SHP77 treated with DMSO at 0.1 percent for 48 hours (cell line): ENCODE measurements around the gene BUD13.
A peak's percentile ranks its signal among the peaks of the same experiment; 100 is the strongest.
"Not testable (repeated sequence)": the region's sequence is repeated elsewhere in the genome, so short reads cannot be mapped to it uniquely, and the experiment has no call there.

Experiments used
- DNase-seq: peaks from one replicate; lab custom pipeline; 2025; lab: John Stamatoyannopoulos, UW

Gene BUD13, protein sequence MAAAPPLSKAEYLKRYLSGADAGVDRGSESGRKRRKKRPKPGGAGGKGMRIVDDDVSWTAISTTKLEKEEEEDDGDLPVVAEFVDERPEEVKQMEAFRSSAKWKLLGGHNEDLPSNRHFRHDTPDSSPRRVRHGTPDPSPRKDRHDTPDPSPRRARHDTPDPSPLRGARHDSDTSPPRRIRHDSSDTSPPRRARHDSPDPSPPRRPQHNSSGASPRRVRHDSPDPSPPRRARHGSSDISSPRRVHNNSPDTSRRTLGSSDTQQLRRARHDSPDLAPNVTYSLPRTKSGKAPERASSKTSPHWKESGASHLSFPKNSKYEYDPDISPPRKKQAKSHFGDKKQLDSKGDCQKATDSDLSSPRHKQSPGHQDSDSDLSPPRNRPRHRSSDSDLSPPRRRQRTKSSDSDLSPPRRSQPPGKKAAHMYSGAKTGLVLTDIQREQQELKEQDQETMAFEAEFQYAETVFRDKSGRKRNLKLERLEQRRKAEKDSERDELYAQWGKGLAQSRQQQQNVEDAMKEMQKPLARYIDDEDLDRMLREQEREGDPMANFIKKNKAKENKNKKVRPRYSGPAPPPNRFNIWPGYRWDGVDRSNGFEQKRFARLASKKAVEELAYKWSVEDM

DNA sequence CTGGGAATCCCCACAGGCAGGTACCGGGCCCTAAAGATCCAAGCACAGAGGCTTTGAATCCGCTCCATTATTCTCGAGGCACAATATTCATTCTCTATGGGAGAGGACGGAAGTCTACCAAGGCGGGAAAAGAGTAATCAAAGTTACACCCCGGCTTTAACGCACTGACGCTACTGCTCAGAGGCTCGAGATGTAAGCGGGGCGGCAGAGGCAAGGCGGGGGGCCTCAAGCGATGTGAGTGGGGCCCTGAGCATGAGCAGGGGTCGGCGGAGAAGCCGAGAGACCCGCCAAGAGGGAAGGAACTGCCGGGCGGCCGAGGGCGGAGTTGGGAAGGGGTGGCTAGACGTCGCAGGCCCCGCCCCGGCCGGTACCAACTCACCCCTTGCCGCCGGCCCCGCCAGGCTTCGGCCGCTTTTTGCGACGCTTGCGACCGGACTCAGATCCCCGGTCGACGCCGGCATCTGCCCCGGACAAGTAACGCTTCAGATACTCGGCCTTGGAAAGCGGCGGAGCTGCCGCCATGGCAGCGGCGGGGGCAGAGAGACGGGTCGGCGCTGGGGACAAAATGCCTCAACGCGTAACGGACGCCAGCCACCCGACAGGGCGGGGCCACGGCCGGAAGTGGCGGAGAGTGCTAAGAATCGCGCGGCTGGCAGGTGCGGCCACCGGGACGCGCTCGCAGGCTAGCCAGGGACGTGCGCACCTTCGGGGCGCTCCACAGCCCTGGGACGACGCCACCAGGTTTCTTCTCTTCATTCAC, at the start of gene BUD13:
BUD13 (minus strand) TSS at position 545 of the 760 bp plus-strand sequence; CDS start at position 522, 23 bp downstream.
- peak; percentile 84 for DNase-seq

DNA sequence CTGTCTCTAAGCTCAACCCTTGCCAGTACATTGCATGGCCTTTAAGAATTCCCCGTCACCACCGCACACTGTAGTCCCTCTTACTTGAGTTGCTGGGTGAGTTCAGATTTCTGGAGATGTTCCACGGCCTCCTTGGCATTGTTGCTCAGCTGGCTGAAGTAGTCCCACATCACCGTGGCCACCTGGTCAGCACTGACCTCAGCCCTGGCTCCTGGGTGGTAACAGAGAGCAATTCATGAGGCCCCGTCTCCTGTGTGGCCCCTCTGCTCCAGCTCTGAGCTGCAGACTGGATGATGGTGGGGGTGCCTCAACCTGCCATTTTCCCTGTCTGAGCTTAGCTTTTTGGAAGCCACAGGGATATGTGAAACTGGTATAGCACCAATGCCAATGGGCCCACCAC, 49.8 kb upstream of the BUD13 start:
- DNase-seq = no peak

DNA sequence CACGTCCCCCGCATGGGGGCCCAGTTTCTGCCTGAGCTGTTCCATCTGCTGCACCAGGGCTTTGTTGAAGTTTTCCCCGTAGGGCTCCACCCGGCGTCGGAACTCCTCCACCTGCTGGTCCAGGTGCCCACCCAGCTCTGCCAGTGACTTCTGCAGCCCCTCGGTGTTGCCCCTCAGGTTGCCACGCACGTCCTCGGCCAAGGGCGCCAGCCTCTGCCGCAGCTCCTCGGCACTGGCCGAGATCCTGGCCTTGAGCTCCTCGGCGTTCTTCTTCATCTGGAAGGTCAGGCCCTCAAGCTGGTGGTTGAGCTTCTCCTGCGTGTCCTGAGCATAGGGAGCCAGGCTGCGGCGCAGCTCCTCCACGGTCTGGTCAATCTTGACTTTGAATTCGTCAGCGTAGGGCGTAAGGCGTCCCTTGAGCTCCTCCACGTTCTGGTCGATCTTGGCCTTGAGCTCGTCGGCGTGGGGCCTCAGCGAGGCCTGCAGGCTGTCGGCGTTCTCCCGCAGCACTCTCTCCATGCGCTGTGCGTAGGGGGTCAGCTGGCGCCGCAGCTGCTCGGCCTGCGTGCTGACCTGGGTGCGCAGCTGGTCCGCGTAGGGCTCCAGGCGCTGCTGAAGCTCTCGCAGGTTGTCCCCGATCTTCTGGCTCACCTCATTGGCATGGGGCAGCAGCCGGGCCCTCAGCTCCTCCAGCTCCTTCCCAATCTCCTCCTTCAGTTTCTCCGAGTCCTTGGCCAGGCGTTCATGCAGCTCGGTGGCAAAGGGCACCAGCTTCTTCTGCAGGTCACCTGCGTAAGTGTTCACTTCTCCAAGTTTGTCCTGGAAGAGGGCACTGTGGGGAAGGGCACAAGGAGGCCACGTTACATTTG, 48.5 kb upstream of the BUD13 start:
- DNase-seq = no peak

DNA sequence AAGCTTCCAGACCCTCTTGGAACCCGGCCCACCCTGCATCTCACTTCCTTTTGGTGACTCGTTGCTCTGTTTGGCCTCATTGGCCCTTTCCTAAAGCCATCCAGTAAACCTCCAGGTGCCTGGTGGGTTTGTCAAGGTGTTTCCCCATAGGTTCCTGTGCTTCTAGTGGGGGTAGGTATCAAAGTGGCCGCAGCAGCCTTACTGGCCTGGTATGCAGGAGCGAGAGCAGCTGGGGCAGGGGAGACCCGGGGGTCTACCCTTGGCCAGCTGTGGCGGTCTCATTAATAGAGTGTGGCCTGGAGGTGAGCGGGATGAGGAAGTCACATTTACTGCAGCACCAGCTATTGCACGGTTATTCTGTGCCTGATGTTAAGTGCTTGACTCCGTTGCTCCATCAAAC, 46.3 kb upstream of the BUD13 start:
- no peak for DNase-seq

DNA sequence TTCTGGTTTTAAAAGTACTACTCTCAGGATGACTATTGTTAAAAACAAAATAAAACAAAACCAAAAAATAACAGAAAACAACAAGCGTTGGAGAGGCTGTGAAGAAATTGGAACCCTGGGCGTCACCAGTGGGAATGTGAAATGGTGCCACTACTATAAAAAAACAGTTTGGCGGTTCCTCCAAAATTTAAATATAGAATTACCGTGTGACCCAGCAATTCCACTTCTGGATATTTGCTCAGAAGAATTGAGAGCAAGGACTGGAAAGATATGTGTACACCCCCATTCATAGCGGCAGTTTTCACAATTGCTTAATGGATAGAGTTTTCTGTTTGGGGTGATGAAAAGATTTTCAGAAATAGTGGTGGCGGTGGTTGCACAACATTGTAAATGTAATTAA, 41.7 kb upstream of the BUD13 start:
- DNase-seq = no peak

DNA sequence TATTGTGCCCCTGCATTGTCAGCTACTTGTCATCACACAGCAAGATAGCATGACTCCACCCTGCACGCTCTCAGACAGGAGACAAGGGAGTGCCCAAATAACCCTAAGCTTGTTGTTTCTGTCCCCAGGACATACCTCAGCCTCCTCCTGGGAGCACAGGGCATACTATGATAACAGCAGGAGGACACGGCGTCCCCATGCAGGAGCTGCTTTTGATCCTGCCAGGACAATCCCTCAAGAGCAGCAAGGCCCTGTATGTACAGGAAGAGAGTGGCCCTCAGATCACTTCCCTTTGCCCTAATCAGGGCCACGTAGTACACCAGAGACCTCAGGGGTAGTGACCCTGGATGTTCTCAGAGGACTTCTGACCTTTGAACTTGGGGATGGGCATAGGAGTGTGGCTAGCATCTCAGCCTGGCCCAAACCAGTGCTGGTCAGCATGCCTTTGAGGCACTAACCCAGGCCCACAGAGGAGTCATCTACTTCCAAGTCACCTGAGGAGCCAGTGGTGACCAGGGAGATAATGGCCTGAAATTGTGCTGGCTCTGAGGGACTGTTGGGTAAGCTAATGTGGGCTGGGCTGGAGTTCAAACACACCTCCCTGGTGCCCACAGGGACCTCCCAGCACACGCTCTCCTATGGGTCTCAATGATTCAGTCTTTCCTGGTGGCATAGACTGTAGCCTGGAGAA, 41.1 kb upstream of the BUD13 start:
- no peak for DNase-seq

DNA sequence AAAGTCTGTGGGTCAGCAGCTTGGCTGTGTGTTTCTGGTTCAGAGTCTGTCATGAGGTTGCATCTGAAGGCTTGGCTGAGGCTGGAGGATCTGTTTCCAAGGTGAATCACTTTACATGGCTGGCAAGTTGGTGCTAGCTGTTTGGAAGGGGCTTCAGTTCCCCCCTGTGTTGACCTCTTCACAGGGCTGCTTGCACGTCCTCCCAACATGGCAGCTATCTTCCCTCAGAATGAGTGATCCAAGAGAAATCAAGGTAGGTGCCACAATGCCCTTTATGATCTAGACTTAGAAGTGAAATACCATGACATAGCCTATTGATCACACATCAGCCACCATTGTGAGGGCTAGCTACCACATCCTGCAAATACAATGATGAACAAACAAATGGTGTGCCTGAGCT, 40.4 kb upstream of the BUD13 start:
- DNase-seq = no peak

DNA sequence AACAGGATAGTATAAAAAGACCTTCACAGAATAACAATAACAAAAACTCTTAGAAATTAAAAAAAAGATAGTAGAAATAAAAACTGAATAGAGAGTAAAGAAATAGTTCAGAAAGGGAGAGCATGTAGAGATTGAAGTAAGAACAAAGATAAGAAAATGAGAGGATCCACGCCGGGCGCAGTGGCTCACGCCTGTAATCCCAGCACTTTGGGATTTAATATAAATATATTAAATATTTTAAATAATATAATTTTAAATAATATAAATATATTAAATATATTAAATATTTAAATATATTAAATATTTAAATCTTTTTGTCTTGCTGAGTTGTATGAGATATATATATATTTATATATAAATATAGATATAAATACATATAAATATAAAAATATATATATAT, 39.3 kb upstream of the BUD13 start:
- DNase-seq = no peak

DNA sequence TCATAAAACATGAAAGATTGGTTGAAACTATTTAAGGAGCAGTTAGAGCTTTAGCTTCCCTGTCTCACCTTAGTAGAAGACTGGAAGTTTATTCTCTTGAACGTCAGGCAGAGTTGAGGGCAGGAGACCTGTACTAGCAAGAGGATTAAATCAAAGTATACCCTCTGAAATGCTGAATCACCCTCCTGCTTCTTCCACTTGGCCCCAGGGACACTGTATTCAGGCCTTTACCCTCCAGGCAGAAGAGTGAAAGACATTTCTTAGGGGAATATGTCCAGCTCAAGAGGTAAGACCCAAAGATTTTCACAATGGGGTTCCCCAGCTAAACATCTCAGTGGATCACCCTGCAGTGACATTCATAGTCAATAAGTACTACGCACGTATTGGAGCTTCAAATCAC, 38.4 kb upstream of the BUD13 start:
- DNase-seq = no peak

DNA sequence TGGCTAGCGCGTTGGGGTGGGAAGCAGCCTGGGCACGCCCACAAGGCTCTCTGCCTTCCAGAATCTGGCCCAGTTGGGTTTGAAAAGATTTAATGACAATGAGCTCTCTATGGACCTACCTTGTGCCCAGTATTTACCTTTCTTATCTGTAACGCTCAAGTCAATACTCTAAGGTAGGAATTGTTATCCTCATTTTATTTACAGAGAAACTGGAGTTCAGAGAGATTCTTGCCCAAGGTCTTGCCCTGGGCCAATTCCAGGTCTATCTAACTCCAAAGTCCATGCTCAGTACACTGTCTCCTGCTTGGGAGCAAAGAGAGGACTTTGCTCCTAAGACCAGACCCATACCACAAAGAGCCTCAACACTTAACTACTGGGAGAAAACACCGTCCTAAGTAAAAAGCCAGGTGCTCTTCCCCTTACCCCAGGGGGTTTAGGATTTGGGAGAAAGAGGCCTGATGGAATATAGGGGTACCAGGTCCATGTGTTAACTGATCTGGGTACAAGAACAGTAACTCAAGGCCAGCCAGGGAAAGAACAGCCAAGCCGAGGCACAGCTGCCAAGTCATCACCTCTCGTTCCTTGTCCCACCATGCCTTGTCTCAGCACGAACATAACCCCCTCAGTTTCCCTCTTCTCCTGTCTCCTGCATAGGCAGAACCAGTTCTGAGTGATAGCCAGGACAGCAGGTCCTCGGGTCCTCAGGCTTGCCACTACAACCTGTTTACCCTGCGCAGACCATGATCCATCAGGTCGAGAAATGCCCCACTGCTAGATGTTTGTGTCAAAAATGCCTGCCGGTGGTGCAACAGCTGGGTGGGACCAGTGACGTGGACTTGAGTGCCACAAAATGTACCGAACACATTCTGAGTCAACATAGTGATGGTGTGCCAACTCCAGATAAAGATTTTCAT, 35.7 kb upstream of the BUD13 start:
- no peak for DNase-seq

DNA sequence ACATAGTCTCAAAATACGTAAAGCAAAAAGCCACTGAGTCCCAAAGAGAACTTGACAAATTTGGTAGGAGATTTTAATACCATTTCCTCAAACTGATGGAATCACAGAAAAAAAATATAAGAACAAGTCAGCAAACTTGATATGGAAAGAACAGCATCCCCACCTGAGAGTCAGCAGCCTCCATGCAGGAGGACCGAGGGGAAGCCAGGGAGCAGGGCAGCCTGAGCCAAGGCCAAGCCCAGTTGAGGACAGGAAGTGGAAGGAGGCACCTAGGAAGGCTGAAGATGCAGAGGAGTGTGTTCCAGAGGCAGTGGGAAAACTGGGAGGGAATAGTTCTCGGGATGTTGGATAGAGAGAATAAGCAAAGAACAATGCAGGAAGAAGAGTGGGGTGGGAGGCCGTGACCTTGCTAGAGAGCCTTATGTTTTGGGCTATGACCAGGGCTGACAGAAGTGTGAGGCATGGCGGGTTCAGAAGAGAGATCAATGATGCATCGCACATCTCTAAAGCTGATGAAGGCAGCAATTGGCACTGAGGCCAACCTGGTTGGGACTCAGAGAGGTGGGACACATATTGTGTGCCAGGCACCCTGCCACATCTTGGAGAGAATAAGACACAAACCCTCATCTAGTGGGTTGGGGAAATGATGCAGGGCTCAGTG, 34.9 kb upstream of the BUD13 start:
- no peak for DNase-seq

DNA sequence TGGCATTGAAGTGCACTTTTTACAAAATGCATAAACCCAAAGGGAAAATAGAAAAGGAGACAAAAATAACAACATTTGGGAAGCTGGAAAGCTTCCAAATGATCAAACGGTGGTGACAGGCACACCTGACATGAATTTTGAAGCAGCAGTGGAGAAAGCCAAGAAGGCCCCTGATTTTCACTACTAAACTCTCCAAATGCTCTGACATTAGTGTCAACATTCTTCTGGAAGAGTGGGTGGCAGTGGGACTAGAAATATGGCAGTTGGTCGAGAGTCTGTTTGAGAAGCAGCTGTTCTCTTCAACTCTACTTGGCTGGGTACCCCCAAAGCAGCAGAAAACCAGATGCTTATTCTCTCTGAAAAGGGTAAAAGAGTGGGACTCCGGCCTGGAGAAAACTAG, 31.2 kb upstream of the BUD13 start:
- DNase-seq = no peak

DNA sequence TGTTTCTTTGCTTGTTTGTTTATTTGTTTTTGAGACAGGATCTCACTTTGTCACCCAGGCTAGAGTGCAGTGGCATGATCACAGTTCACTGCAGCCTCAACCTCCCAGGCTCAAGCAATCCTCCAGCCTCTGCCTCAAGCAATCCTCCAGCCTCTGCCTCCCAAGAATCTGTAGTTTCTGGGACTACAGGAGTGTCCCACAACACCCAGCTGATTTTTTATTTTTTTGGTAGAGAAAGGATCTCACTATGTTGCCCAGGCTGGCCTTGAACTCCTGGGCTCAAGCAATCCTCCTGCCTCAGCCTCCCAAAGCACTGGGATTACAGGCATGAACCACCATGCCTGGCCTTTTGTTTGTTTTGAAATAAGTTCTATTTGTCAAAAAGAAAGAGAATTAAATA, 28.9 kb upstream of the BUD13 start:
- DNase-seq = not testable (repeated sequence)

DNA sequence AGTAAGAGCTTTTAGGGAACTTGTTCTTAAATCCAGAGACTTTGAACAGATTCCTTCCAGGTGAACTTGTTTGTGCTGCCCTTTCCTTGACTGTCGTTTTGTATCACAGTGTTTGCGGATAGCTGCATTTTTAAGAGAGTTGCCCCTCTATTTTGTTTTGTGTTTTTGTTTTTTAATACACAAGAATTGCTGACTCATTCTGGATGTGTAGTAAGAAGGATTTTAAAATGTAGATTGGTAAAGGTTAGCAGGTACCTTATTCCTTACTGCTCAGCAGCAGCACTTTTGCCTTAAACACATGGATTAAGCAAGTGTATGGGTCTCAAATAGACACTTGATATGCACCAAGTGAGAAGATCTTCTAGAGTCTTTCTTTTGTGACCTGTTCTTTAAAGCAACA, 27.8 kb upstream of the BUD13 start:
- DNase-seq = no peak

DNA sequence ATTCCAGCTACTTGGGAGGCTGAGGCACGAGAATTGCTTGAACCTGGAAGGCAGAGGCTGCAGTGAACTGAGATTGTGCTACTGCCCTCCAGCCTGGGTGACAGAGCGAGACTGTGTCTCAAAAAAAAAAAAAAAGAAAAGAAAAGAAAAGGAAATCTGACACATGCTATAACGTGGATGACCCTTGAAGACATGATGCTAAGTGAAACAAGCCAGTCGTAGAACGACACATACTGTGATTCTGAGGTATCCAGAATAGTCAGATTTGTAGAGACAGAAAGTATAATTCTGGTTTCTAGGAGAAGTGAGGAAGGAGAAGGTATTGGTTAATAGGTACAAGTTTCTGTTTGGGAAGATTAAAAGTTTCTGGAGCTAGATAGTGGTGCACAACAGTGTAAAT, 25.6 kb upstream of the BUD13 start:
- DNase-seq = no peak

DNA sequence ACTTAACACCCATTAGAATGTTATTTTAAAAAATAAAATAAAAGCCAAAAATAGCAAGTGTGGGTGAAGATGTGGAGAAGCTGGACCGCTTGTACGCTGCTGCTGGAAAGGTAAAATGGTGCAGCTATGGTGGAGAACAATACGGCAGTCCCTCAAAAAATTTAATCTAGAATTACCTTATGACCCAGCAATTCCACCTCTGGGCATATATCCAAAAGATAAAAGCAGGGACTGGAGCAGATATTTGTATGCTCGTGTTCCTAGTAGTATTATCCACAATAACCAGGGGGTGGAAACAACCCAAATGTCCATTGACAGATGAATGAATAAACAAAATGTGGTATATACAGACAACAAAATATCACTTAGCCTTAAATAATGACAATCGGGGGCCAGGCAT, 25.0 kb upstream of the BUD13 start:
- DNase-seq = no peak

DNA sequence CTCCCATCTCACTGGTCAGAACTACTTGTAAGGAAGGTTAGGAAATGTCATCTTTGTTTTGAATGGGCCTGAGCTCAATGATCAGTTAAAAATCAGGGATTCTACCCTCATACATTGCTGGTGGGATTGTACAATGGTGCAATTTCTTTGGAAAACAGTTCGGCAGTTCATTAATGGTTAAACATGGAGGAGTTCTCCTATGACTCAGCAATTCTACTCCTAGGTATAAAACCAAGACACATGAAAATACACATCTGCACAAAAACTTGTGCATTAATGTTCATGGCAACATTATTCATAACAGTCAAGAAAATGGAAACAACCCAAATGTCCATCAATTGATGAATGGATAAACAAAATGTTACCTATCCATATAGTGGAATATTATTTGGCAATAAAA, 23.8 kb upstream of the BUD13 start:
- no peak for DNase-seq

DNA sequence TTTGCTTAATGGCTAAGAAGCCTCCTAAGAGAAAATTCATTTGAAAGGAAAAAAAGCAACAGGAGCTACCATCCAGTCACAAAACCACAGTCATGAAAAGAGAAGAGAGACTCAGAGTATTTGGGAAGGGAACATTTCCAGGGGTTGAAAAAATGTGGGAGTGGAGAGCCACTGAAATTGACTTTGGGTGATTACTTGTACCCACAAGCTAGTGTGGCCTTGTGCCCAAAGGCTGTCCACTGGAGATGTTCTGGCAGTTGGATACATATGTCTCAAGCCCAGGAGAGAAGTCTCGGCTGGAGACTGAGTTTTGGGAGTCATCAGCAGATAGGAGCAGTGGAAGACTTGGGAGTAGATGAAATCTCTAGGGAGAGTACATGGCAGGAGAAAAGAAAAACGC, 22.1 kb upstream of the BUD13 start:
- no peak for DNase-seq

DNA sequence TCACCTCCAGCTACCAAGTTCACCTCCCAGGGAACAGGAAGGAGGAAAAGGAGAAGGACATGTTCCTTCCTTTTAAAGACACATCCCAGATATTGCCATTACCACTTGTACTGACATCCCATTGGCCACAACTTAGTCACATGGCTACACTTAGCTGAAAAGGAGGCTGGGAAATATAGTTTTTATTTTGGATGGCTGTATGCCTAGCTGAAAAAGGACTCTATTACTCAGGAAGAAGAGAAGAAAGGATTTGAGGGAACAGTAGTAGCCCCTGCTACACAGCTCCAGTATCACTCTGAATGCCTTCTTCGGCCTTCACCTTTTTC, 20.9 kb upstream of the BUD13 start:
- no peak for DNase-seq
